ENCODE measurements around the gene GLIS2. TPM values are rescaled to one million over a fixed set of nuclear protein-coding genes. Genes with fewer than 3 reads are reported as not detected.

GLIS2 gene
- total RNA-seq, 1 donor from 2014 or later, result 0.51 TPM

- intact Hi-C loops (cut with micrococcal nuclease), result no loop called here
Measured at GRCh38 chr16:4380119-4381063, 64.5 kb downstream of the GLIS2 start.

- intact Hi-C loops (cut with micrococcal nuclease), result no loop called here
Measured at GRCh38 chr16:4381072-4381934, 65.4 kb downstream of the GLIS2 start.

- intact Hi-C loops (cut with micrococcal nuclease), result no loop called here
Measured at GRCh38 chr16:4381935-4382794, 66.3 kb downstream of the GLIS2 start.

- intact Hi-C loops (cut with micrococcal nuclease), result no loop called here
Measured at GRCh38 chr16:4382795-4383357, 67.0 kb downstream of the GLIS2 start.

GRCh38 chr16:4383591-4384444 lies 68.0 kb downstream of the GLIS2 start:
- intact Hi-C loops (cut with micrococcal nuclease), result no loop called here

GRCh38 chr16:4384509-4384942 lies 68.7 kb downstream of the GLIS2 start:
- intact Hi-C loops (cut with micrococcal nuclease), result no loop called here

- intact Hi-C loops (cut with micrococcal nuclease), result no loop called here
Measured at GRCh38 chr16:4385066-4385788, 69.4 kb downstream of the GLIS2 start.

GRCh38 chr16:4385789-4386450 lies 70.1 kb downstream of the GLIS2 start:
- intact Hi-C loops (cut with micrococcal nuclease), result no loop called here

GRCh38 chr16:4386451-4386805 lies 70.6 kb downstream of the GLIS2 start:
- intact Hi-C loops (cut with micrococcal nuclease), result no loop called here

GRCh38 chr16:4386951-4387565 lies 71.2 kb downstream of the GLIS2 start:
- intact Hi-C loops (cut with micrococcal nuclease), result no loop called here

GRCh38 chr16:4387781-4388180 lies 71.9 kb downstream of the GLIS2 start:
- intact Hi-C loops (cut with micrococcal nuclease), result no loop called here

GRCh38 chr16:4388271-4389021 lies 72.6 kb downstream of the GLIS2 start:
- intact Hi-C loops (cut with micrococcal nuclease), result no loop called here

Other genes starting within 250 kb of the GLIS2 start
- gene ADCY9, start 199.6 kb upstream of the GLIS2 start, total RNA-seq, result 10.2 and 13.6 TPM in 2 replicates
- not detected in 2 replicates for gene SRL, start 74.0 kb upstream of the GLIS2 start, total RNA-seq
- gene TFAP4, start 43.0 kb upstream of the GLIS2 start, total RNA-seq, result 19.5 and 20.9 TPM in 2 replicates
- 41.1 and 48.6 TPM in 2 replicates for gene PAM16, start 35.3 kb downstream of the GLIS2 start, total RNA-seq
- 0.10 TPM in 1 of 2 replicates, not detected in the other for gene VASN, start 55.8 kb downstream of the GLIS2 start, total RNA-seq
- gene CORO7, start 100.5 kb downstream of the GLIS2 start, total RNA-seq, result 170 and 186 TPM in 2 replicates
- 59.8 and 63.9 TPM in 2 replicates for gene DNAJA3, start 109.8 kb downstream of the GLIS2 start, total RNA-seq
- gene NMRAL1, start 158.6 kb downstream of the GLIS2 start, total RNA-seq, result 25.1 and 27.2 TPM in 2 replicates
- gene HMOX2, start 160.3 kb downstream of the GLIS2 start, total RNA-seq, result 74.5 and 77.9 TPM in 2 replicates
- gene CDIP1, start 222.7 kb downstream of the GLIS2 start, total RNA-seq, result 34.9 and 36.9 TPM in 2 replicates
- gene C16orf96, start 240.3 kb downstream of the GLIS2 start, total RNA-seq, result 0.07 and 0.15 TPM in 2 replicates

Measured in T-helper 1 cell treated with Interleukin-12 subunit alpha and Interleukin-12 subunit beta and Interleukin-4 antibody, amounts not matched to agents 30 ng/mL and 1 ng/mL, for 36 hours (primary cell).